IMR-90 (cell line): ENCODE results near the gene ARF6.

Experiments
- BHLHE40 ChIP-seq: fragments of 150-350 bp; IDR thresholded peaks from 2 replicates; pipeline ENCODE4 v1.6.1; 2016; ENCODE audit warnings: mild to moderate bottlenecking, low read depth, low read length
- CEBPB ChIP-seq: IDR thresholded peaks from 2 replicates; pipeline ENCODE4 v1.6.1; 2012; ENCODE audit warnings: low read depth, low read length, improper control_type of control experiment
- CTCF ChIP-seq: conservative IDR thresholded peaks from 2 replicates; pipeline ENCODE4 v1.5.1; 2012; ENCODE audit warnings: mild to moderate bottlenecking, low read depth, low read length, improper control_type of control experiment
- MAZ ChIP-seq: IDR thresholded peaks from 2 replicates; pipeline ENCODE4 v1.6.1; 2012; ENCODE audit warnings: low read depth, mild to moderate bottlenecking, low read length, improper control_type of control experiment, moderate library complexity, borderline replicate concordance
- MXI1 ChIP-seq: IDR thresholded peaks from 2 replicates; pipeline ENCODE4 v1.6.1; 2012; ENCODE audit warnings: low read depth, mild to moderate bottlenecking, low read length, moderate library complexity, borderline replicate concordance
- POLR2A ChIP-seq: IDR thresholded peaks from 2 replicates; pipeline ENCODE4 v1.6.1; 2012; ENCODE audit warnings: mild to moderate bottlenecking, low read depth, low read length
- RAD21 ChIP-seq: IDR thresholded peaks from 2 replicates; pipeline ENCODE4 v1.6.1; 2012; ENCODE audit warnings: low read length, improper control_type of control experiment
- RCOR1 ChIP-seq: IDR thresholded peaks from 2 replicates; pipeline ENCODE4 v1.6.1; 2012; ENCODE audit warnings: mild to moderate bottlenecking, low read length, improper control_type of control experiment; ENCODE audit not compliant: insufficient replicate concordance
- RFX5 ChIP-seq: IDR thresholded peaks from 2 replicates; pipeline ENCODE4 v1.8.0; 2012; ENCODE audit warnings: low read depth, mild to moderate bottlenecking, low read length, moderate library complexity
- TF ChIP-seq, protein P1 (sequence below): fragments of 150-350 bp; IDR thresholded peaks from 2 replicates; pipeline ENCODE4 v1.6.1; 2017; ENCODE audit warnings: mild to moderate bottlenecking, antibody characterized with exemption, low read length, low read depth

DNA sequence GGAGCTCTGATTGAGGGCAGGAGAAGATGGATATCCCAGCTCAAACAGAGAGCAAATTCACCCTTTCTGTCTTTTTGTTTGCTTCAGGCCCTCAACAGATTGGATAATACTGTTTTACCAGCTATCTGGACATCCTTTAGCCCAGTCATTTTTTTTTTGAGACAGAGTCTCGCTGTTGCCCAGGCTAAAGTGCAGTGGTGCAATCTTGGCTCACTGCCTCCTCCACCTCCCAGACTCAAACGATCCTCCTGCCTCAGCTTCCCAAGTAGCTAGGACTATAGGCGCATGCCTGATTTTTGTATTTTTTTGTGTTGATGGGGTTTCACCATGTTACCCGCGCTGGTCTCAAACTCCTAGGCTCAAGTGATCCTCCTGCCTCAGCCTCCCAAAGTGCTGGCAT is 40.8 kb downstream of the ARF6 start:
- TF ChIP-seq CTCF: no peak
- TF ChIP-seq RCOR1: no peak
- no peak for TF ChIP-seq CEBPB
- TF ChIP-seq RAD21: no peak
- no peak for TF ChIP-seq RFX5
- no peak for TF ChIP-seq MXI1
- no peak for TF ChIP-seq POLR2A
- TF ChIP-seq MAZ: no peak
- TF ChIP-seq BHLHE40: no peak
- TF ChIP-seq, protein P1, sequence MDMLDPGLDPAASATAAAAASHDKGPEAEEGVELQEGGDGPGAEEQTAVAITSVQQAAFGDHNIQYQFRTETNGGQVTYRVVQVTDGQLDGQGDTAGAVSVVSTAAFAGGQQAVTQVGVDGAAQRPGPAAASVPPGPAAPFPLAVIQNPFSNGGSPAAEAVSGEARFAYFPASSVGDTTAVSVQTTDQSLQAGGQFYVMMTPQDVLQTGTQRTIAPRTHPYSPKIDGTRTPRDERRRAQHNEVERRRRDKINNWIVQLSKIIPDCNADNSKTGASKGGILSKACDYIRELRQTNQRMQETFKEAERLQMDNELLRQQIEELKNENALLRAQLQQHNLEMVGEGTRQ: no peak
